Upper lobe of left lung (tissue), 4 donors: ENCODE measurements around the gene NPDC1.

Source experiments
- EP300 ChIP-seq, 4 donors: sonication (generic); formaldehyde crosslinking; IDR thresholded peaks; one replicate each; pipeline ENCODE4 v1.5.1; 2017; ENCODE audit warnings: antibody characterized with exemption in 4 of 4, control low read depth in 2 of 4
- POLR2A ChIP-seq, 4 donors: fragments of 450-650 bp; IDR thresholded peaks; one replicate each; pipeline ENCODE4 v1.5.1; 2016 to 2017; ENCODE audit warnings: antibody characterized with exemption in 4 of 4, mild to moderate bottlenecking in 2 of 4
- POLR2AphosphoS5 ChIP-seq, 2 donors: sonication (generic); formaldehyde crosslinking; IDR thresholded peaks; one replicate each; pipeline ENCODE4 v1.5.1; 2017; ENCODE audit warnings: antibody characterized with exemption in 2 of 2
- TF ChIP-seq, protein P1 (sequence below), 6 experiments: fragments of 450-650 bp in 4 of 6; fragments of 200-600 bp in 2 of 6; sonication (generic) in 2 of 6; IDR thresholded peaks; one replicate each; pipeline ENCODE4 v1.5.1; 2016 to 2019; ENCODE audit warnings: antibody characterized with exemption in 6 of 6

- TF ChIP-seq, protein P1, sequence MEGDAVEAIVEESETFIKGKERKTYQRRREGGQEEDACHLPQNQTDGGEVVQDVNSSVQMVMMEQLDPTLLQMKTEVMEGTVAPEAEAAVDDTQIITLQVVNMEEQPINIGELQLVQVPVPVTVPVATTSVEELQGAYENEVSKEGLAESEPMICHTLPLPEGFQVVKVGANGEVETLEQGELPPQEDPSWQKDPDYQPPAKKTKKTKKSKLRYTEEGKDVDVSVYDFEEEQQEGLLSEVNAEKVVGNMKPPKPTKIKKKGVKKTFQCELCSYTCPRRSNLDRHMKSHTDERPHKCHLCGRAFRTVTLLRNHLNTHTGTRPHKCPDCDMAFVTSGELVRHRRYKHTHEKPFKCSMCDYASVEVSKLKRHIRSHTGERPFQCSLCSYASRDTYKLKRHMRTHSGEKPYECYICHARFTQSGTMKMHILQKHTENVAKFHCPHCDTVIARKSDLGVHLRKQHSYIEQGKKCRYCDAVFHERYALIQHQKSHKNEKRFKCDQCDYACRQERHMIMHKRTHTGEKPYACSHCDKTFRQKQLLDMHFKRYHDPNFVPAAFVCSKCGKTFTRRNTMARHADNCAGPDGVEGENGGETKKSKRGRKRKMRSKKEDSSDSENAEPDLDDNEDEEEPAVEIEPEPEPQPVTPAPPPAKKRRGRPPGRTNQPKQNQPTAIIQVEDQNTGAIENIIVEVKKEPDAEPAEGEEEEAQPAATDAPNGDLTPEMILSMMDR (IDR thresholded peaks at IDR 0.05): no peak
- TF ChIP-seq POLR2A (IDR thresholded peaks at IDR 0.05): no peak
- TF ChIP-seq POLR2AphosphoS5 (IDR thresholded peaks at IDR 0.05): no peak
- no peak for TF ChIP-seq EP300 (IDR thresholded peaks at IDR 0.05)
These were observed 42.1 kb upstream of the NPDC1 start for GRCh38 chr9:137088121-137088520.
